ENCODE measurements around the gene ZNF331. TPM values are rescaled to one million over a fixed set of nuclear protein-coding genes. Genes with fewer than 3 reads are reported as not detected.
A peak's percentile ranks its signal among the peaks of the same experiment; 100 is the strongest.

Gene ZNF331
- total RNA-seq, 1 donor from 2014 or later, result 7.9 TPM

- no peak for DNase-seq (ENCODE audit: low read depth in 2 of 2)
Measured at GRCh38 chr19:53571339-53571738, 33.4 kb downstream of the ZNF331 start.

DNA sequence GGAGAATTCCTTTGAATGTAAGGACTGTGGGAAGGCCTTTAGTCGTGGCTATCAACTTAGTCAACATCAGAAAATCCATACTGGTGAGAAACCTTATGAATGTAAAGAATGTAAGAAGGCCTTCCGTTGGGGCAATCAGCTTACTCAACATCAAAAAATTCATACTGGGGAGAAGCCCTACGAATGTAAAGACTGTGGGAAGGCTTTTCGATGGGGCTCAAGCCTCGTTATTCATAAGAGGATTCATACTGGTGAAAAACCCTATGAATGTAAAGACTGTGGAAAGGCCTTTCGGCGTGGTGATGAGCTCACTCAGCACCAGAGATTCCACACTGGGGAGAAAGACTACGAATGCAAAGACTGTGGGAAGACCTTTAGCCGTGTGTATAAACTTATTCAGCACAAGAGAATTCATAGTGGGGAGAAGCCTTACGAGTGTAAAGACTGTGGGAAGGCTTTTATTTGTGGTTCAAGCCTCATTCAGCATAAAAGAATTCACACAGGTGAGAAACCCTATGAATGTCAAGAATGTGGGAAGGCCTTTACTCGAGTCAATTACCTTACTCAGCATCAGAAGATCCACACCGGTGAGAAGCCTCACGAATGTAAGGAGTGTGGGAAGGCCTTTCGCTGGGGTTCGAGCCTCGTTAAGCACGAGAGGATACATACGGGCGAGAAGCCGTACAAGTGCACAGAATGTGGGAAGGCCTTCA, 39.2 kb downstream of the ZNF331 start:
- DNase-seq (ENCODE audit: low read depth in 2 of 2), result no peak

- DNase-seq (ENCODE audit: low read depth in 2 of 2), result no peak
Measured at GRCh38 chr19:53577968-53578367, 40.0 kb downstream of the ZNF331 start.

GRCh38 chr19:53579518-53579917, 41.6 kb downstream of the ZNF331 start:
- DNase-seq (ENCODE audit: low read depth in 2 of 2), result no peak

DNA sequence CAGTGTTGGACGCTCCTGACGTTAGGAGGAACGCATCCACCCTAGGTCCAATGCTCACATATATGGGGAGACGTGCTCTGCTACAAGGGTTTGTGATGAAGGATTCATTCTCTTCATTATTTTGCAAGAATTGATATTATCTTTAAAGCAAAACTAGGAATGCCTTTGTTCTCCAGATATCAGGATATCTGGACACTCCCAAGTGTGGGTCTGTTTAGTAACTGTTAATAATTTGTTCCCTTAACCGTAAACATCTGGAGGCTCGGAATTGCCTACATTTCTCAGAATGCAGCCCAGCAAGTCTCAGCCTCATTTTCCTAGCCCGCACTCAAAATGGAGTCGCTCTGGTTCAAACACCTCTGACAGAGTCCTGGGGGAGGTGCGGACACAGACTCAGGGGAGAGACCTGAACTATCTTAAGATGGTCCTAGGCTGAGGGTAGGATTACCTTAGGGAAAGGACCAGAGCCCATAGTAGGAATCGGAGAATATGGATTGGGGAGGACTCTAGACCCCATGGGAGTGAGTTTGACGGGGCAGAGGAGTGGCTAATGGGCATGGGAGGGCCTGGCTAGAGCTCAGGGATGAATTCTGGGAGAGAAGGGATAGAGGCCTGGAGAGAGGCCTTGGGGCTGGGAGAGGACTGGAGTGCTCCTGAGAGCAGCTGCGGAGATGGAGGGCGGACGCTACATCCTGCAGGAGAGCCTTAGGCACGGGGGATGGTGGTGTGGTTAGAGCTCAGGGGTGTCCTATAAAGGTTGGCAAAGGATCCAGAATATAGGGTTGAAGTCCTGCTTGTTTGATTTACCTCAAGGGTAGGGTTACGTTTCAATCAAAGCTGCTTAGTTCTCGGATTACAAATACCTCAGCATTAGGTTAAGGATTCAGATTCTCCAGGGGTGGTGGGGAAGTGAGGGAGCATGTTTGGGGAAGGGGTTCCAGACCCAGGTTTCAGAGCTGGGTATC, 43.2 kb downstream of the ZNF331 start:
- DNase-seq (ENCODE audit: low read depth in 2 of 2), result no peak

DNA sequence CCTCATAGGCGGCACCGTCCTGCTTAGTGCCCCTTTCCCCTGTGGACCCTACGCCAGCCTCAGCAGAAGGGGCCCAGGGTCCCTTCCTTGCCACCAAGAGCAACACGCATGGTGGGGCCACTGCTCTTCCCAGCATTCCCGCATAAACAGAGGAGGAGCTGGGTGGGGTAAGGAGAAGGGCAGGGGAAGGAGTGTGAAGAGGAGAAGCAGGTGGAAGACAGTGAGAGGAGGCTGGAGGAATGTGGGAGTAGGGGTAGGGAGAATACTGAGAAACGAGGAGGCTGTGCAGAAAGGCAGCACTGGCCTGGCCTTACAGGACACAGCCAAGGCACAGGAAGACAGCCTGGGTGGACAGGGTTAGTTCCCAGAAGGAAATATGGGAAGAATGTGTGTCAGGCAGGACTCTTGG, 43.9 kb downstream of the ZNF331 start:
- DNase-seq (ENCODE audit: low read depth in 2 of 2), result no peak

GRCh38 chr19:53583181-53583580, 45.2 kb downstream of the ZNF331 start:
- DNase-seq (ENCODE audit: low read depth in 2 of 2), result no peak

- DNase-seq (ENCODE audit: low read depth in 2 of 2), result no peak
Measured at GRCh38 chr19:53586277-53586691, 48.3 kb downstream of the ZNF331 start.

DNA sequence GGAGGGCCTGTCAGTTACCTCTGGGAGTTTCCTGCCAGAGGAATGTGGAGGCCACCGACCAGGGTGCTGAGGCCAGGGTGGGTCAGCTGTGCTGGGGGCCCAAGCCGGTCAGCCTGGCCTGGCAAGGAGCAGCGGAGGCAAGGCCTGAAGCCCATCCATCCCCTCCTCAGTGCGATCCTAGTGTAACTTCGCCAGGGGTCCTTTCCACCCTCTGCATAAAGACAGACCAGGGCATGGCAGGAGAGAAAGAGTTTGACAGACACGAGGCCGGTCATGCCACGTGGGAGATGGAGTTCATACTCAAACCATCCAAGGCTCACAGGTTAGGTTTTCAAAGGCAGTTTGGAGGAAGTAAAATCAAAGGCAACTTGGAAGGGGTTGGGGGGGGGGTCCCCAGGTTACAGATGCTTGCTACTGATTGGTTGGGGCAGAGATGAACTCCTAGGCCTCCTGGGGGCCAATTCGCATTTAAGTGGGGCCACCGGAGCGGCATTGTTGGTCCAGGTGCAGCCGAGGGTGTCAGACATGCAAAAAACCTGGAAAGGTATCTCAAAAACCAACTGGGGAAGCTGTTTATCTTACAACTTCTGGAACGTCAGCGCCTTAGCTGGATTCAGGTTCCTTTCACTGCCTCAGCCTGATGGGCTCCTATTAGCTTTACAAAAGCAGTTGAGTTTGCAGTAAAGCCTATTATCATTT, 57.0 kb downstream of the ZNF331 start:
- no peak for DNase-seq (ENCODE audit: low read depth in 2 of 2)

DNA sequence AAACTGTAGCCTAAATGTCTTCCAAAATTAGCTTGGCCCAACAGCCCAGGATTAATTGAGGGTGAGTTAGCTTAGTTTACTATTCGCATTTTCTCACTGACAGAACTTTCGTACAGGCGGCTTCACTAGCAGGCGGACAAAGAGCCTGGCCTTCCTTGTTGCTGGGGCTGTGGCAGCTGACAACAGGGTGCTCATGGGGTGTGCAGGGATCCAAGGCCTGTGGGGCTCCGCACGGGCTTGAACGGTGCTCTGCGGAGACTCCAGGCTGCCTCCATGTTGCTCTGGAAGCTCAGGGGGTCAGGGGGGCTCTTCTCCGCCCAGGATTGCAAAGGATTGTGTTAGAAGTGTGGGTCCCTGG, 57.5 kb downstream of the ZNF331 start:
- no peak for DNase-seq (ENCODE audit: low read depth in 2 of 2)

- DNase-seq (ENCODE audit: low read depth in 2 of 2), result no peak
Measured at GRCh38 chr19:53596056-53596455, 58.1 kb downstream of the ZNF331 start.

DNA sequence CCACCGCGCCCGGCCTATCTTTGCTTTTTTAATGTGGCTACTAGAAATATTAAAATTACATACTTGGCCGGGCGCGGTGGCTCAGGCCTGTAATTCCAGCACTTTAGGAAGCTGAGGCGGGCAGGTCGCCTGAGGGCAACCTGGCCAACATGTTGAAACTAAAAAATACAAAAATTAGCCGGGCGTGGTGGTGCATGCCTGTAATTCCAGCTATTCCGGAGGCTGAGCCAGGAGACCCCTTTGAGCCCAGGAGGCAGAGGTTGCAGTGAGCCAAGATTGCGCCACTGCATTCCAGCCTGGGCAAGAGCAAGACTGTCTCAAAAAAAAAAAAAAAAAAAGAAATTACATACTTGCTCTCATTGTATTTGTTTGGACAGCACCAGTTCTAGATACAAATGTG, 59.1 kb downstream of the ZNF331 start:
- DNase-seq (ENCODE audit: low read depth in 2 of 2), result peak in 1 of 2 donors; percentile 11

GRCh38 chr19:53598361-53598760, 60.4 kb downstream of the ZNF331 start:
- no peak for DNase-seq (ENCODE audit: low read depth in 2 of 2)

DNA sequence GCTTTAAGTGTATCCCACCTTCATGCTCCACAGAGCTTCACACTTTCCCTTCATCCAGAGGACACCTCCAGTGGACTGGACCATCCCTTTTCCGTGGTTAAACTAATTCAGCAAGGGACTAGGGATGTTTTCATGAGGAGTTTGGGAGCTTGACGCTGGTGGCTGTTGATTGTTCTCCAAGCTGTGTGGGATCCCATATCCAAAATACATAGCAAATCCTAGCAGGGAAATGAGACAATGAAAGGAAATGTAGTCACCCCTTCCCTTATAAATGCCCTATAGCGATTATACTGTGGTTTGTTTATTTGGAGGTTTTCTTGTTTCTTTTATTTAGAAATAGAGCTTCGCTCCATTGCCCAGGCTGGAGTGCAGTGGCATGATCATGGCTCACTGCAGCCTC, 62.3 kb downstream of the ZNF331 start:
- peak; percentile 64 to 81 for DNase-seq (ENCODE audit: low read depth in 2 of 2)

DNA sequence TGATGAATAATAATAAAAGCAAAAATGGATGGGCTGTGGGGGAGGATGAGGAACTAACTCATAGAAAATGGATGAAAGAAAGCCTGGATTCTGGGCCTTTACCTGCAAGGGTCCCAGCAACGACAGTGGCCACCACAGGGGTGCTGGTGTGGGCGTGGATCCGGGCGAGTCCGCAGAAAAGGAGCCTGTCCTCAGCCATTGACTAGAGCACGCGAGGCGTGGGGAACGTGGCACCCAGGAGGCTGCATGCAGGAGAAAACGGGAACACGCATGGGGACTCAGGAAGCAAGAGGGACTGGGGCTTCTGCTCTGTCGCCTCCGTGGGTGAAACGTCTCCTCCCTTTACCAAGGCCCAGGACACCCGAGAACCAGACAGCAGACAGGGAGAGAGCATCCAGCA, 68.1 kb downstream of the ZNF331 start:
- no peak for DNase-seq (ENCODE audit: low read depth in 2 of 2)

GRCh38 chr19:53608381-53608780, 70.4 kb downstream of the ZNF331 start:
- DNase-seq (ENCODE audit: low read depth in 2 of 2), result no peak

- no peak for DNase-seq (ENCODE audit: low read depth in 2 of 2)
Measured at GRCh38 chr19:53612762-53613526, 75.0 kb downstream of the ZNF331 start.

GRCh38 chr19:53621885-53622740, 84.2 kb downstream of the ZNF331 start:
- DNase-seq (ENCODE audit: low read depth in 2 of 2), result peak; percentile 52 to 67

DNA sequence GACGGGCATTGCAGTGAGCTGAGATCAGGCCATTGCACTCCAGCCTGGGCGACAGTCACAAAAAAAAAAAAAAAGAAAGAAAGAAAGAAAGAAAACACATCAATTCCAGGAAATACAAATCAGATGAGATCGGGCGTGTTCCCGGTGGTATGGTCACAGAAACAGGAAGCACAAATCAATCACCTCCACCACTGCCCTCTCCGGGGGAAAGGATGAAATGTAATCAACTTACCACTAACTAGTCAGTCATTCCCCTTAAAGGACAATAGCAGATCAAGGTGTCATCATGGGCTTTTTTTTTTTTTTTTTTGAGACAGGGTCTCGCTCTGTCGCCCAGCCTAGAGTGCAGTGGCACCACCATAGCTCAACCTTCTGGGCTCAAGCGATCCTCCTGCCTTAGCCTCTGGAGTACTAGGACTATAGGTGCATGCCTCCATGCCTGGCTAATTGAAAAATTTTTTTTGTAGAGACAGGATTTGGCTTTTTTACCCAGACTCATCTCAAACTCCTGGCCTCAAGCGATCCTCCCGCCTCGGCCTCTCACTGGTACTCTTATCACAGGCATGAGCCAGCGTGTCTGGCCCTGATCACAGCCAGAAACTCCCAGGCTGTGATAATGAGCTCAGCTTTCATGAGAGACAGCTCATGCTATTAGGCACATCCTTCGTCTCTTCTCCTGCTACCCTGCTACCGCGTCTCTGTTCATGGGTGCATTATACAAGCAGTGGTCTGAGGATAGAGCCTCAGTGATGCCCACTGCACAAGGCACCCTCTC, 87.0 kb downstream of the ZNF331 start:
- DNase-seq (ENCODE audit: low read depth in 2 of 2), result peak; percentile 35 to 83

GRCh38 chr19:53626486-53626885, 88.5 kb downstream of the ZNF331 start:
- no peak for DNase-seq (ENCODE audit: low read depth in 2 of 2)
